K562 (cell line): ENCODE results near the gene TBC1D12. TPM values are rescaled to one million over a fixed set of nuclear protein-coding genes. Genes with fewer than 3 reads are reported as not detected.

Source experiments
- ATAC-seq: fragments of 200-7000 bp; cut with Tn5 transposase; 3 replicates; pipeline ENCODE4 v1.9.1; 2020; ENCODE audit warnings: moderate library complexity
- BruUV-seq: library from RNA; stranded (reverse); fragments of 400-500 nt; replicated peaks from 2 replicates; lab custom pipeline; 2021; lab: Mats Ljungman, UMichigan
- CTCF ChIA-PET: fragments of 300-600 bp; formaldehyde crosslinking; extraction: SDS; loops from one replicate; lab custom pipeline; 2021; ENCODE audit warnings: low intra/inter-chr PET ratio; lab: Yijun Ruan, JAX
- POLR2A ChIA-PET: fragments of 300-600, 350-650 bp; sonication (Branson Sonifier 250); formaldehyde crosslinking; extraction: SDS; loops from one replicate; lab custom pipeline; 2021; ENCODE audit warnings: antibody characterized with exemption, inconsistent platforms; lab: Yijun Ruan, JAX
- DNase-seq, 4 experiments: peaks; one replicate each; pipeline versions ENCODE4 v3.0.0 to v3.0.0-alpha.2; 2011 to 2018; ENCODE audit warnings: low spot score in 3 of 4, mixed read lengths in 3 of 4; ENCODE audit errors: extremely low read depth in 1 of 4
- FAIRE-seq: peaks from 2 replicates; lab custom pipeline; 2011; peaks lifted over from hg19 to GRCh38; lab: Jason Lieb, UNC
- H2AFZ ChIP-seq: 2 replicates; pipeline ENCODE4 v1.6.0; 2011; ENCODE audit warnings: low read depth, low read length, control low read depth, inconsistent platforms
- H3K27ac ChIP-seq: fragments of 200-600 bp; 3 replicates; pipeline ENCODE4 v1.8.0; 2011; ENCODE audit warnings: low read depth, mild to moderate bottlenecking, control low read depth, inconsistent platforms, low read length, moderate library complexity, mixed read lengths; ENCODE audit errors: extremely low read depth
- H3K27me3 ChIP-seq, 2 experiments: fragments of 300-600 bp in 1 of 2; 2 replicates in 1 of 2; 3 replicates in 1 of 2; pipeline versions ENCODE4 v1.6.0 to v1.8.0; 2011; ENCODE audit warnings: inconsistent platforms in 2 of 2, low read length in 2 of 2, mild to moderate bottlenecking in 1 of 2, mixed read lengths in 1 of 2, moderate library complexity in 1 of 2; ENCODE audit not compliant: control insufficient read depth in 2 of 2, insufficient read depth in 2 of 2
- H3K36me3 ChIP-seq: fragments of 300-600 bp; 3 replicates; pipeline ENCODE4 v1.8.0; 2011; ENCODE audit warnings: mild to moderate bottlenecking, low read length, inconsistent platforms; ENCODE audit not compliant: control insufficient read depth, insufficient read depth
- H3K4me1 ChIP-seq, 2 experiments: fragments of 200-600 bp in 1 of 2; replicated peaks in 1 of 2; 2 replicates in 1 of 2; 3 replicates in 1 of 2; pipeline versions ENCODE4 v1.5.1 to v1.8.0; 2011; ENCODE audit warnings: inconsistent platforms in 2 of 2, low read length in 2 of 2, mild to moderate bottlenecking in 1 of 2, mixed read lengths in 1 of 2, moderate library complexity in 1 of 2; ENCODE audit not compliant: control insufficient read depth in 2 of 2, insufficient read depth in 2 of 2
- H3K4me2 ChIP-seq: 2 replicates; pipeline ENCODE4 v1.6.1; 2011; ENCODE audit warnings: low read length, control low read depth, inconsistent platforms, mixed read lengths; ENCODE audit not compliant: insufficient read depth
- H3K4me3 ChIP-seq: fragments of 200-600 bp; sonication (generic), shearing (Covaris generic); 2 replicates; pipeline ENCODE4 v1.5.1; 2016; ENCODE audit warnings: control low read depth, inconsistent platforms
- H3K79me2 ChIP-seq: fragments of 200-600 bp; 3 replicates; pipeline ENCODE4 v1.8.0; 2011; ENCODE audit warnings: low read length, inconsistent platforms; ENCODE audit not compliant: control insufficient read depth, insufficient read depth
- H3K9ac ChIP-seq, 2 experiments: 2 replicates each; pipeline versions ENCODE4 v1.6.0 to v1.6.1; 2011; ENCODE audit warnings: low read depth in 2 of 2, low read length in 2 of 2, control low read depth in 1 of 2, inconsistent platforms in 1 of 2, mild to moderate bottlenecking in 1 of 2, mixed read lengths in 1 of 2; ENCODE audit not compliant: insufficient read depth in 1 of 2
- H3K9me1 ChIP-seq: one replicate; pipeline ENCODE4 v1.6.0; 2011; ENCODE audit warnings: inconsistent platforms, mild to moderate bottlenecking, low read length, moderate library complexity; ENCODE audit not compliant: control insufficient read depth, insufficient read depth
- H3K9me3 ChIP-seq: replicated peaks from 2 replicates; pipeline ENCODE4 v1.5.1; 2011; ENCODE audit warnings: low read depth, low read length, inconsistent platforms; ENCODE audit not compliant: control insufficient read depth, insufficient read depth
- H4K20me1 ChIP-seq: replicated peaks from 2 replicates; pipeline ENCODE4 v1.6.1; 2011; ENCODE audit warnings: low read length, inconsistent platforms, mixed read lengths; ENCODE audit not compliant: control insufficient read depth, insufficient read depth
- BDP1 ChIP-seq: IDR thresholded peaks from 3 replicates; pipeline ENCODE4 v1.6.1; 2011; ENCODE audit not compliant: insufficient read length, insufficient read depth
- CTBP1 ChIP-seq: fragments of 450-650 bp; IDR thresholded peaks from 2 replicates; pipeline ENCODE4 v1.6.1; 2016; ENCODE audit warnings: borderline replicate concordance
- HDAC8 ChIP-seq: fragments of 450-650 bp; IDR thresholded peaks from 2 replicates; pipeline ENCODE4 v1.6.1; 2016; ENCODE audit warnings: mild to moderate bottlenecking, missing genetic modification characterization, moderate library complexity, missing compliant biosample characterization
- HSF4 ChIP-seq: fragments of 250-450 bp; sonication (Bioruptor Pico); IDR thresholded peaks from 2 replicates; pipeline ENCODE4 v2.1.2; 2022; ENCODE audit warnings: mild to moderate bottlenecking, moderate library complexity, borderline replicate concordance
- LARP7 ChIP-seq: fragments of 450-650 bp; IDR thresholded peaks from 2 replicates; pipeline ENCODE4 v1.6.1; 2016
- MAFG ChIP-seq: fragments of 450-650 bp; conservative IDR thresholded peaks from 2 replicates; pipeline ENCODE4 v1.6.1; 2016; ENCODE audit warnings: missing genetic modification characterization, missing compliant biosample characterization
- PRMT5 ChIP-seq: sonication (generic); formaldehyde crosslinking; IDR thresholded peaks from 2 replicates; pipeline ENCODE4 v1.5.0; 2020; ENCODE audit warnings: missing genetic modification reagents
- WGBS: fragments of 100-300 bp; shearing (Covaris generic); methylation state at CpG from one replicate; pipeline ENCODE4 v1.1.6; 2016; ENCODE audit warnings: low coverage, mixed read lengths; ENCODE audit not compliant: insufficient coverage; ENCODE audit errors: missing lambda C conversion rate; 5-methylcytosine and 5-hydroxymethylcytosine counted together
- in situ Hi-C: fragments of 300-500 bp; cut with MboI; formaldehyde crosslinking; loops from 4 replicates; pipeline ENCODE4 v1.15.0; 2018; ENCODE audit warnings: inconsistent platforms, mixed read lengths
- intact Hi-C: fragments of 100-400 bp; cut with micrococcal nuclease; formaldehyde crosslinking; loops from 2 replicates; pipeline ENCODE4 v1.14.2; 2022
- polyA plus RNA-seq, 8 experiments: library from polyadenylated mRNA; depleted of rRNA in 4 of 8; stranded (reverse) in 5 of 8; unstranded in 3 of 8; fragments of >200 nt; fragmentation: Nextera tagmentation in 2 of 8; fragmentation: Illumina TruSeq in 1 of 8; extraction: Ambion mirVana in 2 of 8; extraction: Trizol in 1 of 8; gene quantifications; 2 replicates each; pipeline versions ENCODE4 v1.2.1 to v1.2.3, GENCODE V29; 2011 to 2014; ENCODE audit warnings: inconsistent platforms in 1 of 8, missing spikeins in 1 of 8
- total RNA-seq, 7 experiments: library from RNA; depleted of rRNA in 6 of 7; stranded (reverse); fragments of >200 nt in 6 of 7; fragmentation: Illumina TruSeq in 2 of 7; extraction: Trizol in 2 of 7; gene quantifications; 2 replicates each; pipeline versions ENCODE4 v1.2.1 to v1.2.3, GENCODE V29; 2011 to 2021; ENCODE audit warnings: low replicate concordance in 1 of 7
- TF ChIP-seq, protein P1 (sequence below): sonication (generic); formaldehyde crosslinking; IDR thresholded peaks from 2 replicates; pipeline ENCODE4 v1.8.0; 2023; ENCODE audit warnings: mild to moderate bottlenecking, missing genetic modification reagents
- TF ChIP-seq, protein P2 (sequence below): fragments of 450-650 bp; IDR thresholded peaks from 2 replicates; pipeline ENCODE4 v1.7.1; 2018; ENCODE audit warnings: mild to moderate bottlenecking, low read depth; ENCODE audit not compliant: partially characterized antibody
- TF ChIP-seq, protein P3 (sequence below): sonication (generic); formaldehyde crosslinking; IDR thresholded peaks from 2 replicates; pipeline ENCODE4 v1.8.0; 2022; ENCODE audit warnings: mild to moderate bottlenecking, low read depth, missing genetic modification reagents
- TF ChIP-seq, protein P4 (sequence below): fragments of 250-450 bp; sonication (Bioruptor Pico); IDR thresholded peaks from 2 replicates; pipeline ENCODE4 v1.8.0; 2022; ENCODE audit warnings: inconsistent platforms
- TF ChIP-seq, protein P5 (sequence below): fragments of 450-650 bp; IDR thresholded peaks from 2 replicates; pipeline ENCODE4 v1.6.1; 2016

TBC1D12 gene
- total and polyA plus RNA-seq, 9 of the 15 experiments (the other 6 are each of a cell fraction or from before 2014, with no cell fraction given) = 2.1 to 6.7 (median 3.9) TPM

DNA sequence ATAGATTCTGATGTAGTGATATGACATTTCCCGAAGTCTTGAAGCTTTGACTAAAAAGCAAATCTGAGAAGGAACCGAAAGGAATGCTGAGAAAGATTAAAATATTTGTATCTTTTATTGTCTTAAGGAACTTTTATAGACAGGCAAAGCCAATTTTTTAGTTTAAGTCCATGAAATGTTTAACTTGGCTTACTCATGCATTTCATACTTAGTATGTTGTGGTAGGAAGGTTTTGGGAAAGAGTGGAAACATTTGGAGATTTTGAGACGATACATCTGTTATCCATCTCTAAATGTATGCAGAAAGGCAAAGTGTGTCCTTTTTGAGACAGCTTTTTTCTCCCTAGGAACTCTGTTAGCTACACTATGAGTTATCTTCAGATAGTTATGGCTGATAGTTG is 10.1 kb downstream of the TBC1D12 start:
- no peak overlapping the region for H3K9ac ChIP-seq
- no peak overlapping the region for H3K4me2 ChIP-seq
- BruUV-seq = no TSS peak
- DNase-seq (no peak), ATAC-seq (no peak), FAIRE-seq (no peak)
- 51% methylated on average over 3 of the region's 3 CpGs for WGBS
- H4K20me1 ChIP-seq = no peaks in the 10 kb centered on the region
- TF ChIP-seq MAFG (tag) (no peak), BDP1 (no peak), HDAC8 (no peak), LARP7 (no peak), CTBP1 (no peak), HSF4 (CRISPR knock-in tag) (no peak), PRMT5 (CRISPR knock-in tag) (no peak)
- TF ChIP-seq, protein P1, sequence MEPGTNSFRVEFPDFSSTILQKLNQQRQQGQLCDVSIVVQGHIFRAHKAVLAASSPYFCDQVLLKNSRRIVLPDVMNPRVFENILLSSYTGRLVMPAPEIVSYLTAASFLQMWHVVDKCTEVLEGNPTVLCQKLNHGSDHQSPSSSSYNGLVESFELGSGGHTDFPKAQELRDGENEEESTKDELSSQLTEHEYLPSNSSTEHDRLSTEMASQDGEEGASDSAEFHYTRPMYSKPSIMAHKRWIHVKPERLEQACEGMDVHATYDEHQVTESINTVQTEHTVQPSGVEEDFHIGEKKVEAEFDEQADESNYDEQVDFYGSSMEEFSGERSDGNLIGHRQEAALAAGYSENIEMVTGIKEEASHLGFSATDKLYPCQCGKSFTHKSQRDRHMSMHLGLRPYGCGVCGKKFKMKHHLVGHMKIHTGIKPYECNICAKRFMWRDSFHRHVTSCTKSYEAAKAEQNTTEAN = no peak
- TF ChIP-seq, protein P2, sequence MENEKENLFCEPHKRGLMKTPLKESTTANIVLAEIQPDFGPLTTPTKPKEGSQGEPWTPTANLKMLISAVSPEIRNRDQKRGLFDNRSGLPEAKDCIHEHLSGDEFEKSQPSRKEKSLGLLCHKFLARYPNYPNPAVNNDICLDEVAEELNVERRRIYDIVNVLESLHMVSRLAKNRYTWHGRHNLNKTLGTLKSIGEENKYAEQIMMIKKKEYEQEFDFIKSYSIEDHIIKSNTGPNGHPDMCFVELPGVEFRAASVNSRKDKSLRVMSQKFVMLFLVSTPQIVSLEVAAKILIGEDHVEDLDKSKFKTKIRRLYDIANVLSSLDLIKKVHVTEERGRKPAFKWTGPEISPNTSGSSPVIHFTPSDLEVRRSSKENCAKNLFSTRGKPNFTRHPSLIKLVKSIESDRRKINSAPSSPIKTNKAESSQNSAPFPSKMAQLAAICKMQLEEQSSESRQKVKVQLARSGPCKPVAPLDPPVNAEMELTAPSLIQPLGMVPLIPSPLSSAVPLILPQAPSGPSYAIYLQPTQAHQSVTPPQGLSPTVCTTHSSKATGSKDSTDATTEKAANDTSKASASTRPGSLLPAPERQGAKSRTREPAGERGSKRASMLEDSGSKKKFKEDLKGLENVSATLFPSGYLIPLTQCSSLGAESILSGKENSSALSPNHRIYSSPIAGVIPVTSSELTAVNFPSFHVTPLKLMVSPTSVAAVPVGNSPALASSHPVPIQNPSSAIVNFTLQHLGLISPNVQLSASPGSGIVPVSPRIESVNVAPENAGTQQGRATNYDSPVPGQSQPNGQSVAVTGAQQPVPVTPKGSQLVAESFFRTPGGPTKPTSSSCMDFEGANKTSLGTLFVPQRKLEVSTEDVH = no peak
- TF ChIP-seq, protein P3, sequence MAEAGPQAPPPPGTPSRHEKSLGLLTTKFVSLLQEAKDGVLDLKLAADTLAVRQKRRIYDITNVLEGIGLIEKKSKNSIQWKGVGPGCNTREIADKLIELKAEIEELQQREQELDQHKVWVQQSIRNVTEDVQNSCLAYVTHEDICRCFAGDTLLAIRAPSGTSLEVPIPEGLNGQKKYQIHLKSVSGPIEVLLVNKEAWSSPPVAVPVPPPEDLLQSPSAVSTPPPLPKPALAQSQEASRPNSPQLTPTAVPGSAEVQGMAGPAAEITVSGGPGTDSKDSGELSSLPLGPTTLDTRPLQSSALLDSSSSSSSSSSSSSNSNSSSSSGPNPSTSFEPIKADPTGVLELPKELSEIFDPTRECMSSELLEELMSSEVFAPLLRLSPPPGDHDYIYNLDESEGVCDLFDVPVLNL (CRISPR knock-in tag) = no peak
- TF ChIP-seq, protein P4, sequence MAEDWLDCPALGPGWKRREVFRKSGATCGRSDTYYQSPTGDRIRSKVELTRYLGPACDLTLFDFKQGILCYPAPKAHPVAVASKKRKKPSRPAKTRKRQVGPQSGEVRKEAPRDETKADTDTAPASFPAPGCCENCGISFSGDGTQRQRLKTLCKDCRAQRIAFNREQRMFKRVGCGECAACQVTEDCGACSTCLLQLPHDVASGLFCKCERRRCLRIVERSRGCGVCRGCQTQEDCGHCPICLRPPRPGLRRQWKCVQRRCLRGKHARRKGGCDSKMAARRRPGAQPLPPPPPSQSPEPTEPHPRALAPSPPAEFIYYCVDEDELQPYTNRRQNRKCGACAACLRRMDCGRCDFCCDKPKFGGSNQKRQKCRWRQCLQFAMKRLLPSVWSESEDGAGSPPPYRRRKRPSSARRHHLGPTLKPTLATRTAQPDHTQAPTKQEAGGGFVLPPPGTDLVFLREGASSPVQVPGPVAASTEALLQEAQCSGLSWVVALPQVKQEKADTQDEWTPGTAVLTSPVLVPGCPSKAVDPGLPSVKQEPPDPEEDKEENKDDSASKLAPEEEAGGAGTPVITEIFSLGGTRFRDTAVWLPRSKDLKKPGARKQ (CRISPR knock-in tag) = no peak
- TF ChIP-seq, protein P5, sequence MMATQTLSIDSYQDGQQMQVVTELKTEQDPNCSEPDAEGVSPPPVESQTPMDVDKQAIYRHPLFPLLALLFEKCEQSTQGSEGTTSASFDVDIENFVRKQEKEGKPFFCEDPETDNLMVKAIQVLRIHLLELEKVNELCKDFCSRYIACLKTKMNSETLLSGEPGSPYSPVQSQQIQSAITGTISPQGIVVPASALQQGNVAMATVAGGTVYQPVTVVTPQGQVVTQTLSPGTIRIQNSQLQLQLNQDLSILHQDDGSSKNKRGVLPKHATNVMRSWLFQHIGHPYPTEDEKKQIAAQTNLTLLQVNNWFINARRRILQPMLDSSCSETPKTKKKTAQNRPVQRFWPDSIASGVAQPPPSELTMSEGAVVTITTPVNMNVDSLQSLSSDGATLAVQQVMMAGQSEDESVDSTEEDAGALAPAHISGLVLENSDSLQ = no peak
- no peaks in the 10 kb centered on the region for H3K36me3 ChIP-seq
- ChIA-PET POLR2A (no interaction called here), CTCF (no interaction called here)
- in situ Hi-C loops (no loop called here), intact Hi-C loops (no loop called here)
- H3K9me1 ChIP-seq = no peaks in the 10 kb centered on the region
- H3K4me3 ChIP-seq = no peak overlapping the region
- H2AFZ ChIP-seq = no peak overlapping the region
- no peaks in the 10 kb centered on the region for H3K27me3 ChIP-seq
- H3K27ac ChIP-seq = no peak overlapping the region
- peaks cover 52% of the 10 kb centered on the region for H3K79me2 ChIP-seq
- H3K4me1 ChIP-seq = no peaks in the 10 kb centered on the region; a peak in 1 of 5 replicates
- H3K9me3 ChIP-seq = no peaks in the 10 kb centered on the region
